Activated CD4-positive, CD25-positive, alpha-beta regulatory T cell treated with anti-CD3 and anti-CD28 coated beads, Interleukin-2, amount 50 U/mL, for 72 hours (primary cell): ENCODE measurements around the gene ZNF519.
"Not testable (repeated sequence)": the region's sequence is repeated elsewhere in the genome, so short reads cannot be mapped to it uniquely, and the experiment has no call there.

Source experiments
- DNase-seq: peaks from one replicate; pipeline ENCODE4 v3.0.0; 2021

Gene ZNF519

GRCh38 chr18:14146771-14147170 is 14.5 kb upstream of the ZNF519 start:
- DNase-seq: not testable (repeated sequence)

GRCh38 chr18:14145581-14146338 is 13.5 kb upstream of the ZNF519 start:
- DNase-seq: not testable (repeated sequence)

GRCh38 chr18:14145021-14145420 is 12.8 kb upstream of the ZNF519 start:
- DNase-seq: not testable (repeated sequence)

GRCh38 chr18:14144628-14144895 is 12.3 kb upstream of the ZNF519 start:
- no peak for DNase-seq

GRCh38 chr18:14143871-14144627 is 11.8 kb upstream of the ZNF519 start:
- DNase-seq: not testable (repeated sequence)

GRCh38 chr18:14143396-14143795 is 11.2 kb upstream of the ZNF519 start:
- not testable (repeated sequence) for DNase-seq

- DNase-seq: not testable (repeated sequence)
Measured at GRCh38 chr18:14142177-14142576, 9.9 kb upstream of the ZNF519 start.

GRCh38 chr18:14139583-14139982 is 7.3 kb upstream of the ZNF519 start:
- not testable (repeated sequence) for DNase-seq

GRCh38 chr18:14137971-14138370 is 5.7 kb upstream of the ZNF519 start:
- not testable (repeated sequence) for DNase-seq

GRCh38 chr18:14131696-14132270 is 452 bp downstream of the ZNF519 start:
- not testable (repeated sequence) for DNase-seq

- DNase-seq: not testable (repeated sequence)
Measured at GRCh38 chr18:14130804-14131203, 1.4 kb downstream of the ZNF519 start.

GRCh38 chr18:14124689-14125088 is 7.5 kb downstream of the ZNF519 start:
- DNase-seq: no peak

- DNase-seq: no peak
Measured at GRCh38 chr18:14122097-14122496, 10.1 kb downstream of the ZNF519 start.

GRCh38 chr18:14120926-14121325 is 11.3 kb downstream of the ZNF519 start:
- no peak for DNase-seq

- no peak for DNase-seq
Measured at GRCh38 chr18:14117606-14118005, 14.6 kb downstream of the ZNF519 start.

GRCh38 chr18:14106906-14107305 is 25.3 kb downstream of the ZNF519 start:
- DNase-seq: no peak

GRCh38 chr18:14104906-14105748 is 27.1 kb downstream of the ZNF519 start:
- no peak for DNase-seq

GRCh38 chr18:14104201-14104600 is 28.0 kb downstream of the ZNF519 start:
- DNase-seq: no peak

GRCh38 chr18:14100503-14101286 is 31.5 kb downstream of the ZNF519 start:
- no peak for DNase-seq

GRCh38 chr18:14098428-14098827 is 33.8 kb downstream of the ZNF519 start:
- DNase-seq: no peak

- DNase-seq: no peak
Measured at GRCh38 chr18:14097761-14098160, 34.5 kb downstream of the ZNF519 start.

GRCh38 chr18:14093307-14093915 is 38.8 kb downstream of the ZNF519 start:
- no peak for DNase-seq
